NCI-H446 treated with DMSO at 0.1 percent for 48 hours (cell line): ENCODE measurements around the gene CCDC183.

Experiments used
- DNase-seq: peaks from one replicate; lab custom pipeline; 2025; lab: John Stamatoyannopoulos, UW

CCDC183 gene

DNA sequence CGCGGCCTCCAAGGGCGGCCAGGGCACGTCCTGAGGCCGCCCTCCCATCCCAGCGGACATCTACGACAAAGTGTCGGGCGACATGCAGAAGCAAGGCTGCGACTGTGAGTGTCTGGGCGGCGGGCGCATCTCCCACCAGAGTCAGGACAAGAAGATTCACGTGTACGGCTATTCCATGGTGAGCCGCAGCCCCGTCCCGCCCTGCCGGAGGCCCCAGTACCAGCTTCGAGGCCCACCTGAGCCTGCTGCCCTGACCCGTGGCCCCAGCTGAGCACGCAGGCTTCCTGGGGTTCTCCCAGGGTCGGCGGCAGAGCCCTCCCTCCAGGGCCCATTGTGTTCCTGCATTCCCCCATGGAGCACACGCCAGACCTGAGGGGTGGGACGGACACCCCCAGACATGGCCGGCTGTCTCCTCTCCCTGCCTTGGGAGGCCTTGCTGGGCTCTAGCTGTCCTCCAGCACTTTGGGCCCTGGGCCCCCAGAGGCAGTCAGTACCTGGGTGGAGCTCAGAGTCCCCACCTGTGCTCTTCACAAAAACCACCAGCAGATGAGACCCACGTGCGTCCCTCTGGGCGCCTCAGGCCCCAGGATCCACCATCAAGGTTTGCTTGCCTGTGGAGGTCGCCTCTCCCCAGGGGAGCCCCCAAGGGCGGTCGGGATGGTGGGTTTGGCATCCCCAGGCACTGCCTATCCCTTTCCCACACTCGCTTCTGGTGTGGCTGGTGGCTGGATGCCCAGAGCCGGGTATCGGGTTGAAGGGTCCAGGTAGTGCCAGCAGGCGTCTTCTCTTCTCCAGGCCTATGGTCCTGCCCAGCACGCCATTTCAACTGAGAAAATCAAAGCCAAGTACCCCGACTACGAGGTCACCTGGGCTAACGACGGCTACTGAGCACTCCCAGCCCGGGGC lies 54.1 kb downstream of the CCDC183 start:
- DNase-seq: no peak

DNA sequence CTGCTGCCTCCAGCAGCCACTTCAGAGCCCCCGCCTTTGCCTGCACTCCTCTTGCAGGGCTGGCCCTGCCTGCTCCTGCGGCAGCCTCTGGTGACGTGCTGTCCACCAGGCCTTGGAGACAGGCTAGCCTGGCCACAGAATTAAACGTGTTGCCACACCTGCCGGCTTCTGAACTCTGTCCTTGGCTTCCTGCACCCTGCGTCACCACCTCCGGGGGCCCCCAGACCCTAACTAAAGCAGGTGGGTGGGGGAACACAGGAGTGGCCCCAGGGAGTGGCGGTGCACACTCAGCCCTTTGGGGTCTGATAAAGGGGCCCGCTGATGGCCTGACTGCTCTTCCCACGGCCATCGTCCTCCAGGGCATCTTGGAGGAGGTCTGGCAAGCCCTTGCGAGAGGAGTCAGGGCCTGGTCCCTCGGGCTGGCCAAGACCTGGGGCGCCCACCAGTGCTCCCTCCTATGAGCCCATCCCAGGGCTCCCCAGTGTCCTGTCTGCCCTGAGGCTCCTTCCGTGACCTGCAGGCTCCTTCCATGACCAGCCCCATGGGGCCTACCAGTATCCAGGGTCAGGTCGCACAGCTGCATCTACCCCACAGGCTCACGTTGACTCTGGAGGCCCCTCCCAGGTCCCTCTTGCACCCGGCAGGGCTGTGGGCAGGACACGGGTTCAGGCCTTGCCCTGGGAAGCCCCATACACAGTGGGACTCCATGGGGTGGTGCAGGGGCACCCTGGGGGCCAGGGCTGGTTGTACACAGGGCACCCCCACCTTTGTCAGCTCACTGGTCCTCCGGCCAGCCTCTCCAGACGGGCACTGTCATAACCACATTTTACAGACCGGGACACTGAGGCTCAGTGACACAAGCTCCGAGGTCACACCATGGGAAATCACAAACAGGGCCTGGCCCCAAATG lies 55.0 kb downstream of the CCDC183 start:
- no peak for DNase-seq

DNA sequence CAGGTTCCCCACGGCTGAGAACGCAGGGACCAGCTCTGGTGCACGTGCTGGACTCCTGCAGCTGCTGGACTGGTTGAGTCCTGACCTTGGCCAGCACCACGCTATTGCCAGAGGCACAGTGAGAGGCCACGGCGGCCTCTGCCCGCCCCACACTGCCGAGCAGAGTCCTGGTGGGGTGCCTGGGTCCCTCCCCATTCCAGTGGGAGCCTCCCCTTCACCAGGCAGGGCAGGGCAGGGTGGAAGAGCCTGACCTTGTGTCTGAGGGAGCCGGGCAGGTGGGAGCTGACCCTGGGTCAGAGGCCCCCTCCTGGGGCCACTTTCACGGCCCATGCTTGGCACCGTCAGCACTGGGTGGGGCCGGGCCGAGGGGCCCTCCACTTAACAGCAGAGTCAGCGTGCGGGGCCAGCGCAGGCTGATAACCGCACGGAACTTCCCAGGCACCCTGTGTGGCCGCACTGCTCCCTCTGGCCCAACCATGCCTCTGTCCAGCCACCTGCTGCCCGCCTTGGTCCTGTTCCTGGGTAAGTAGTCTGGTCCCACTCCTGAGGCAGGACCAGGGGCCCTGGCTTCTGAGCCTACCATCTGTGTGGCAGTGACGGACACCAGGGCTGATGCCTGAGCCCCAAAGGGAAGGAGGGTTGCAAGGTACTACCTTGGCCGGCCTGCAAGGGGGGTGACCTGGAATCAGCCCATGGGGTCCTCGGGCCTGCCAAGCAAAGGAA lies 56.0 kb downstream of the CCDC183 start, which contains the start of gene MAMDC4:
Gene MAMDC4, plus strand, starts transcription at position 406 of the 723 bp plus-strand sequence. Its CDS starts 71 bp downstream, at position 477.
- no peak for DNase-seq

DNA sequence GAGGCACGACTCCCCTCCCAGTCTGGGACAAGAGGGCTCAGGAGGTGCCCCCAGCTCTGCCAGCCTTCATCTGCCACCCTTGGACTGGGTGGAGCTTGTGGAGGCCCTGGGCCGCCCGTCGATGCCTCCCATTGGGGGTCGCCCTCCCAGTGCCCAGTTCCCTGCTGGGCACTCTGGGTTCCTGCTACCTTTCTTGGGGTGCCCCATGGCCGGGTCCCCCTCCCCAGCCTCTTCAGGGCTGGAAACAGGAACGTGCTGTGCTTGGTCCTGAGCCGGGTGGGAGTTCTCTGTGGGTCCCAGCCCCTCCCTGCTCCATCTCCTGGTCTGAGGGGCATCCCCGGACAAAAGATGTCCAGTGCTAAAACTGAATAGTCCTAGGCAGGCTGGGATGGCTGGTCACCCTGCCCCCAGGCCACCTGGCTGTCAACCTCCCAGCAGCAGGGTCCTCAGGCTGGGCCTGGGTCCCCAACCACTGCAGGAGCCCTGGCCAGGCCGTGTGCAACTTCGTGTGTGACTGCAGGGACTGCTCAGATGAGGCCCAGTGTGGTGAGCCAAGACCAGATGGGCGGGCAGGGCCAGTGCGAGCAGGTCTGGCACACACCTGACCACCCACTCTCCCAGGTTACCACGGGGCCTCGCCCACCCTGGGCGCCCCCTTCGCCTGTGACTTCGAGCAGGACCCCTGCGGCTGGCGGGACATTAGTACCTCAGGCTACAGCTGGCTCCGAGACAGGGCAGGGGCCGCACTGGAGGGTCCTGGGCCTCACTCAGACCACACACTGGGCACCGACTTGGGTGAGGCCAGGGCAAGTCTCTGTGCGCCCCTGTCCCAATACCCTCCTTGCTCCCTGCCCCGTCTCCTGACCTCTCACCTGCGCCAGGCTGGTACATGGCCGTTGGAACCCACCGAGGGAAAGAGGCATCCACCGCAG lies 56.8 kb downstream of the CCDC183 start:
- no peak for DNase-seq

DNA sequence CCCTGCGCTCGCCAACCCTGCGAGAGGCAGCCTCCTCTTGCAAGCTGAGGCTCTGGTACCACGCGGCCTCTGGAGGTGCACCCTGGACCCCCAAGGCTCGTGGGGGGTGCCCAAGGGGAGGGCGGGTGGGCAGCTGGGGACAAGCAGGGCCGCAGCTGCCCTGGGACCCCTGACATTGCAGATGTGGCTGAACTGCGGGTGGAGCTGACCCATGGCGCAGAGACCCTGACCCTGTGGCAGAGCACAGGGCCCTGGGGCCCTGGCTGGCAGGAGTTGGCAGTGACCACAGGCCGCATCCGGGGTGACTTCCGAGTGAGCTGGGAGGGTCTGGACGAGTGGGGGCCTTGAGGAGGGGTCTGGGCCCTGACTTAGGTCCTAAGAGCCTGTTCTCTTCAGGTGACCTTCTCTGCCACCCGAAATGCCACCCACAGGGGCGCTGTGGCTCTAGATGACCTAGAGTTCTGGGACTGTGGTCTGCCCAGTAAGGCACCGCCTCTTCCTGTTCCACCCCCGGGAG lies 57.5 kb downstream of the CCDC183 start:
- no peak for DNase-seq

DNA sequence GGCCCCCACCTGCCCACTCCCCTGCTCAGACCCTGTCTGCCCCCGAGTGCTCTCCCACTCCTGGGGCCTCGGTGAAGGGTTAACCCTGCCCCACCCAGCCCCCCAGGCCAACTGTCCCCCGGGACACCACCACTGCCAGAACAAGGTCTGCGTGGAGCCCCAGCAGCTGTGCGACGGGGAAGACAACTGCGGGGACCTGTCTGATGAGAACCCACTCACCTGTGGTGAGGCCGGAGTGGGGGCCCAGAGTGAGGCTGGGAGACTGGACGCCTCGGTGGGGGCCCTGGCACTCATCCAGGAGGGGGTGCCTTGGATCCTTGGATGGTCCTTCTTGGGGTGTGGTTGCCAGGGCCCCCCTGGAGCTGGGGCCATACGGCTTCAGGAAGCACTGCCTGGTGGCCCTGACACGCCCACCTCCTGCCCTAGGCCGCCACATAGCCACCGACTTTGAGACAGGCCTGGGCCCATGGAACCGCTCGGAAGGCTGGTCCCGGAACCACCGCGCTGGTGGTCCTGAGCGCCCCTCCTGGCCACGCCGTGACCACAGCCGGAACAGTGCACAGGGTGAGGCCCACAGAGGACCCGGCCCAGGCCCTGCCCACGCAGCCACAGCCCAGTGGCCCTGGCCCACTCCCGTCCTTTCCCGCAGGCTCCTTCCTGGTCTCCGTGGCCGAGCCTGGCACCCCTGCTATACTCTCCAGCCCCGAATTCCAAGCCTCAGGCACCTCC lies 58.1 kb downstream of the CCDC183 start:
- DNase-seq: no peak

DNA sequence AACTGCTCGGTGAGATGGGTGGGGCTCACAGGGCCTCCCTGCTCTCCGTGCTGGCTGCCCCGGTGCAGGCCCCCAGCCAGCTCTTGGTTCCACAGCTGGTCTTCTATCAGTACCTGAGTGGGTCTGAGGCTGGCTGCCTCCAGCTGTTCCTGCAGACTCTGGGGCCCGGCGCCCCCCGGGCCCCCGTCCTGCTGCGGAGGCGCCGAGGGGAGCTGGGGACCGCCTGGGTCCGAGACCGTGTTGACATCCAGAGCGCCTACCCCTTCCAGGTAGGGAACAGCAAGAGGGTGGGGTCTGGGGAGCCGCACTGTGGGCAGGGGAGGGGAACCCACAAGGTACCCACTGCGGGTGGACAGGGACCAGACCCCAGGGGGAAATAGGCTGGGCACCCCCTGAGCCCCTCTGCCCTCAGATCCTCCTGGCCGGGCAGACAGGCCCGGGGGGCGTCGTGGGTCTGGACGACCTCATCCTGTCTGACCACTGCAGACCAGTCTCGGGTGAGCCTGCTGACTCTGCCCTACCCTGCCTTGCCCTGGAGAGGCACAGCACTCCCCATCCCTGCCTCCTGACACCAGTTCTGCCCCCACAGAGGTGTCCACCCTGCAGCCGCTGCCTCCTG lies 58.8 kb downstream of the CCDC183 start:
- DNase-seq: no peak

DNA sequence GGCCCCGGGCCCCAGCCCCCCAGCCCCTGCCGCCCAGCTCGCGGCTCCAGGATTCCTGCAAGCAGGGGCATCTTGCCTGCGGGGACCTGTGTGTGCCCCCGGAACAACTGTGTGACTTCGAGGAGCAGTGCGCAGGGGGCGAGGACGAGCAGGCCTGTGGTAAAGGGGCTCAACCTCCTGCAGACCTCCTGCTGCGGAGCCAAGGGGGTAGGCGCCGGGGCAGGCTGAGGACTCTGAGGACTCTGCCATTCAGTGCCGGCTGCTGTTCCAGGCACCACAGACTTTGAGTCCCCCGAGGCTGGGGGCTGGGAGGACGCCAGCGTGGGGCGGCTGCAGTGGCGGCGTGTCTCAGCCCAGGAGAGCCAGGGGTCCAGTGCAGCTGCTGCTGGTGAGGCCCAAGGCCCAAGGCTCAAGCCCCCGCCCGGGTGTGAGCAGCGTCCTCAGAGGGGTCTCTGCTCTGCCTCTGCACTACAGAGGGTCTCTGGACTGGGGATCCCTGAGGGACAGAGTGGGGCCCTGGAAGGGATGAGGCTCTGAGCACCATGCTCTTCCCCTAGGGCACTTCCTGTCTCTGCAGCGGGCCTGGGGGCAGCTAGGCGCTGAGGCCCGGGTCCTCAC lies 59.4 kb downstream of the CCDC183 start:
- no peak for DNase-seq

DNA sequence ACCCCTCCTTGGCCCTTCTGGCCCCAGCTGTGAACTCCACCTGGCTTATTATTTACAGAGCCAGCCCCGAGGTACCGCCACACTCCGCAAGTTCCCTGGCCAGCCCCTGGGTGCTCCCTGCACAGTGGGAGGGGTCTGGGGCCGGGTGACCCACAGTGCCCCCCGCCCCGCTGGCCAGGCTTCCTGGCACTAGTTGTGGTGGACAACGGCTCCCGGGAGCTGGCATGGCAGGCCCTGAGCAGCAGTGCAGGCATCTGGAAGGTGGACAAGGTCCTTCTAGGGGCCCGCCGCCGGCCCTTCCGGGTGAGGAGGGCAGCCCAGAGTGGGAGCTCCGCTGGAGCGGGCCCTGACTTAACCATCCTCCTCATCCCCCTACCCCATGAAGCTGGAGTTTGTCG lies 59.9 kb downstream of the CCDC183 start:
- DNase-seq: no peak

DNA sequence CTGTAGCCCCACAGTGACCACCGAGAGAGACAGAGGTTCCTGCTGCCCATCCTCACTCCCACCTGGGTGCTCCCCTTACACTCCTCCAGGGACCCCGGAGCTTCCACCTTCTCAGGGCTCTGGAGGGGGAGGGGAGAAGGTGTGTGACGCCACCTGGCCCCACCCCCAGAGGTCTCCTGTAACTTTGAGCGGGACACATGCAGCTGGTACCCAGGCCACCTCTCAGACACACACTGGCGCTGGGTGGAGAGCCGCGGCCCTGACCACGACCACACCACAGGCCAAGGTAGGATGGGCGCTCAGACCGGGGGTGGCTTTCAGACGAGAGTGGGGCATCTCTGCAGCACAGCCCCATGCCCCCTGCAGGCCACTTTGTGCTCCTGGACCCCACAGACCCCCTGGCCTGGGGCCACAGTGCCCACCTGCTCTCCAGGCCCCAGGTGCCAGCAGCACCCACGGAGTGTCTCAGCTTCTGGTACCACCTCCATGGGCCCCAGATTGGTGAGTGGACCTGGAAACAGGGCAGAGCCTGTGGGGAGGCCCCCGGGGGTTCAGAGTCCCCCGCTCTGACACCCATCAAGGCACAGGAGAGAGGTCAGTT lies 60.5 kb downstream of the CCDC183 start:
- no peak for DNase-seq

DNA sequence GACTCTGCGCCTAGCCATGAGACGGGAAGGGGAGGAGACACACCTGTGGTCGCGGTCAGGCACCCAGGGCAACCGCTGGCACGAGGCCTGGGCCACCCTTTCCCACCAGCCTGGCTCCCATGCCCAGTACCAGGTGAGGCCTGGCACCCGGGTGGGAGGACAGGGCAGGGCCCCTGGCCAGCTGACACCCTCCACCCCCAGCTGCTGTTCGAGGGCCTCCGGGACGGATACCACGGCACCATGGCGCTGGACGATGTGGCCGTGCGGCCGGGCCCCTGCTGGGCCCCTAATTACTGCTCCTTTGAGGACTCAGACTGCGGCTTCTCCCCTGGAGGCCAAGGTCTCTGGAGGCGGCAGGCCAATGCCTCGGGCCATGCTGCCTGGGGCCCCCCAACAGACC lies 61.0 kb downstream of the CCDC183 start:
- DNase-seq: no peak
